ENCODE data around the gene ATXN1.

ATXN1 gene

DNA sequence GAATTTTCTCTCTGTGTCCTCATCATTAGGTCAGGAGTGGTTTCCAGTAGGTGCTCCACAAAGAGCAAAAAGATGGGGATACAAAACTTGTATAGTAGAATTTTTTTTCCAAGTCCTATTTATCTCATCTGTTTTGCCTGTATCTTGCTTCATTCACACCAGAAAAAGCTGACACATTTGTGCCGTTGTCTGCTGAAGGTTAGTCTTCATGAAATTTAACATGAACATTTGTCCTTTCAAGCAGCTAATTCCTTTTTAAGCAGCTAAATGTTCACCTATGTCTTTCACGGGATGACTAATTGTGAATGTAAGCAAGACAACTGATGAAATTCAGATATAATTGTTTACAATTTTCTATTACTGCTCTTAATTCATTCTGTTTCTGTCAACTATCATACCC is 83.8 kb downstream of the ATXN1 start:
- Histone ChIP-seq H3K27ac (no peak overlapping the region), H3K36me3 (replicated peaks) (no peaks in the 10 kb centered on the region), H3K4me3 (ENCODE audit: low read depth, low read length) (no peak overlapping the region), H3K27me3 (replicated peaks) (no peaks in the 10 kb centered on the region)
- DNase-seq: no peak
- TF ChIP-seq, protein P1, sequence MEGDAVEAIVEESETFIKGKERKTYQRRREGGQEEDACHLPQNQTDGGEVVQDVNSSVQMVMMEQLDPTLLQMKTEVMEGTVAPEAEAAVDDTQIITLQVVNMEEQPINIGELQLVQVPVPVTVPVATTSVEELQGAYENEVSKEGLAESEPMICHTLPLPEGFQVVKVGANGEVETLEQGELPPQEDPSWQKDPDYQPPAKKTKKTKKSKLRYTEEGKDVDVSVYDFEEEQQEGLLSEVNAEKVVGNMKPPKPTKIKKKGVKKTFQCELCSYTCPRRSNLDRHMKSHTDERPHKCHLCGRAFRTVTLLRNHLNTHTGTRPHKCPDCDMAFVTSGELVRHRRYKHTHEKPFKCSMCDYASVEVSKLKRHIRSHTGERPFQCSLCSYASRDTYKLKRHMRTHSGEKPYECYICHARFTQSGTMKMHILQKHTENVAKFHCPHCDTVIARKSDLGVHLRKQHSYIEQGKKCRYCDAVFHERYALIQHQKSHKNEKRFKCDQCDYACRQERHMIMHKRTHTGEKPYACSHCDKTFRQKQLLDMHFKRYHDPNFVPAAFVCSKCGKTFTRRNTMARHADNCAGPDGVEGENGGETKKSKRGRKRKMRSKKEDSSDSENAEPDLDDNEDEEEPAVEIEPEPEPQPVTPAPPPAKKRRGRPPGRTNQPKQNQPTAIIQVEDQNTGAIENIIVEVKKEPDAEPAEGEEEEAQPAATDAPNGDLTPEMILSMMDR (IDR thresholded peaks at IDR 0.05; ENCODE audit: low read depth, low read length, missing control alignments): no peak
- in situ Hi-C loops (cut with HindIII; ENCODE audit: low pct_ligation_motif_present, low sequenced_read_pairs): no loop called here

DNA sequence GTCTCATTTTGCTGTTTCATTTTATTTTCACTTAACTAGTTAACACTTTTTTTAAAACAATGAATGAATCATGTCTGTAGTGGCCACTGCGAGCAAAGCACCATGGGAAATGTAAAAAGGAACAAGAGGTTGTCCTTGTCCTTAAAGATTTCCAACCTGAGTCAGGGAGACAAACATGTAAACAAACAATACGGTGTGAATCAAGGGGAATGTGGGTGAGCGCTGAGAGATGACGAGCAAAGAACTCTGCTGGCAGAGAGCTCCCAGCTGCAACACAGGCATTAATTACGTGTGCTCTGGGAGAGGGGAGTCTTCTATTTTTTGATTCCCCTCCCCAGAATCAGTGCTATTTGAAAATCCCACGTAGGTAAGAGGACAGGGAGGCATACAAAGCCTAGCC is 84.3 kb downstream of the ATXN1 start:
- H3K27me3 ChIP-seq (replicated peaks): no peaks in the 10 kb centered on the region
- no peaks in the 10 kb centered on the region for H3K36me3 ChIP-seq (replicated peaks)
- H3K4me3 ChIP-seq (ENCODE audit: low read depth, low read length): no peak overlapping the region
- peak overlapping the region; percentile 12 for H3K27ac ChIP-seq
- TF ChIP-seq, protein P1 (IDR thresholded peaks at IDR 0.05; ENCODE audit: low read depth, low read length, missing control alignments): no peak
- in situ Hi-C loops (cut with HindIII; ENCODE audit: low pct_ligation_motif_present, low sequenced_read_pairs): no loop called here
- DNase-seq: peak; percentile 37

DNA sequence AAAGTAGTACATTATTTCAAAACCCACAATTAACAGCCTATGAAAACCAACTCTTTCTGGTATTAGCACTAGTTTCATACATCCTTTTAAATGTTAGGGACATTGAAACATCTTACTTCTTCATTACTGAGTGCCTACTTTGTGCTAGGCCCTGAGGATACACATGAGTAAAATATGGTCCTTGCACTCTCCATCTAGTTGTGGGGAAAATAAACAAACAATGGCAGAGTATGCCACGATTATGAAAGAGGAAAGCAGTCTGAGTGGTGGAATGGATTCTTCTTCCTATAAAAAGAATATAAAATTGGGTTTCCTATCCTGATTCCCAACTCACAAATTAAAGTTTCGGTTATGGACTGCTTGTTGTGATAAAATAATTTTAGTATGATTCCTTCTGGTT is 84.9 kb downstream of the ATXN1 start:
- H3K27ac ChIP-seq: no peak overlapping the region
- in situ Hi-C loops (cut with HindIII; ENCODE audit: low pct_ligation_motif_present, low sequenced_read_pairs): no loop called here

DNA sequence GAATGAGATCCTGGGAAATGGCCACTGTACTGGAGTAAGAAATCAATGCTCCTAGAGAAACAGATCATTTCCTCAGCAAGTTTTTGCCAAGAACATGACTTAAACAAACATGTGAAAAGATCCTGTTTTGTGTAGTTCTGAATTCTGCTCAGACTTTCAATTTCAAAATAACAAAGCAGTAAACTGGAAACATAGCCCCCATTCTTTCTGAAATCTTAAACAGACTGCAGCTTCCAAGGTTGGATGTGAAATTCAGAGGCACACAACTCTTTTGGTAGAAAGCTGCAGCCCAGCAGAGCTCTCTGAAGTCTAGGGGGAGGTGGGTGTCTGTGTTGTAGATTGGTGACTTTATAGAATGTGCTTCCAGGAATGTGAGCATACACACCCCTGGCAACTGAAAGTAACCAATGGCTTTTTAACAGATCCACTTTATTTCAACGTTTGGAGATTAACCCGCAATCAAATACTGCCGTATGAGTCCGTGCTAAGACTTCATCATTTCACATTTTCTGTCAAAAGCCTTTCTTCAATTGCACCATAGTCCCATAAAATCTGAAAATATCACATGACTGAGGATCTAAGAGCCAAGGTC is 86.4 kb downstream of the ATXN1 start:
- peak overlapping the region; percentile 54 for H3K27ac ChIP-seq
- TF ChIP-seq, protein P1 (IDR thresholded peaks at IDR 0.05; ENCODE audit: low read depth, low read length, missing control alignments): no peak
- no peaks in the 10 kb centered on the region for H3K36me3 ChIP-seq (replicated peaks)
- in situ Hi-C loops (cut with HindIII; ENCODE audit: low pct_ligation_motif_present, low sequenced_read_pairs): no loop called here
- peak; percentile 48 for DNase-seq
- H3K27me3 ChIP-seq (replicated peaks): no peaks in the 10 kb centered on the region
- no peak overlapping the region for H3K4me3 ChIP-seq (ENCODE audit: low read depth, low read length)

More for the DNA sequence above, 84.9 kb downstream of the ATXN1 start:
- DNase-seq: no peak
- H3K36me3 ChIP-seq (replicated peaks): no peaks in the 10 kb centered on the region
- no peaks in the 10 kb centered on the region for H3K27me3 ChIP-seq (replicated peaks)
- H3K4me3 ChIP-seq (ENCODE audit: low read depth, low read length): no peak overlapping the region
- TF ChIP-seq, protein P1 (IDR thresholded peaks at IDR 0.05; ENCODE audit: low read depth, low read length, missing control alignments): no peak

DNA sequence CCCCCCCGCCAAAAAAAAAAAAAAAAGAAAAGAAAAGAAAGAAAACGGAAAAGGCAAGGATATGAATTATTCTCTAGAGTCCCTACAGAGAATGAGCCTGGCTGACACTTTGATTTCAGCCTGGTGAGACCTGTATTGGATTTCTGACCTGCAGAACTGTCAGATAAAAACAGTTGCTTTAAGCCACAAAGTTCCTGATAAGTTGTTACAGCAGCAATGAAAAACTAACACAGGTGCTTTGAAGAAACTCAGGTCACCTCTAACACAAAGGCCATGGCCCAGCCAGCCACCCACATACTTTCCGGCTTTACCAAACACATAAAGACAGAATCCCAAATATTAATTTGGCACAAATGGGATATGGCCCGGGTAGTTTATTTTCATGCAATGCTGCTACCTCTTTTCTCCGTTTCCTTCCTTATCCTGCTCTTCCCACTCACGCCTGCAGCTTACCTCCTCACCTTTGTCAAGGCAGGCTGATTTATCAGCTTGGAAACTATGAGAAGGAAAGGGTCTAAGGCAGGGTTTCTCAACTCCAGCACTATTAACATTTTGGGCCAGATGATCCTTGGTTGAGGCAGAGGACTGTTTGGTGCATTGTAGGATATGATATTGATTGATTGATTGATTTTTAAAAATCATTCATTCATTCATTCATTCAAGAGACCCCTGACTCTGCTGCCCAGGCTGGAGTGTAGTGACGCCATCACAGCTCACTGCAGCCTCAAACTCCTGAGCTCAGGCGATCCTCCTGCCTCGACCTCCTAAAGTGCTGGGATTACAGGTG is 88.1 kb downstream of the ATXN1 start:
- no peaks in the 10 kb centered on the region for H3K27me3 ChIP-seq (replicated peaks)
- no peaks in the 10 kb centered on the region for H3K36me3 ChIP-seq (replicated peaks)
- no peak overlapping the region for H3K27ac ChIP-seq
- H3K4me3 ChIP-seq (ENCODE audit: low read depth, low read length): no peak overlapping the region
- TF ChIP-seq, protein P1 (IDR thresholded peaks at IDR 0.05; ENCODE audit: low read depth, low read length, missing control alignments): no peak
- no peak for DNase-seq
- in situ Hi-C loops (cut with HindIII; ENCODE audit: low pct_ligation_motif_present, low sequenced_read_pairs): no loop called here

Measured in brain microvascular endothelial cell (primary cell).